Measurements from ENCODE around the gene BNIP5. TPM values are rescaled to one million over a fixed set of nuclear protein-coding genes. Genes with fewer than 3 reads are reported as not detected.

The BNIP5 gene
- total RNA-seq, 1 donor from 2014 or later = not detected

DNA sequence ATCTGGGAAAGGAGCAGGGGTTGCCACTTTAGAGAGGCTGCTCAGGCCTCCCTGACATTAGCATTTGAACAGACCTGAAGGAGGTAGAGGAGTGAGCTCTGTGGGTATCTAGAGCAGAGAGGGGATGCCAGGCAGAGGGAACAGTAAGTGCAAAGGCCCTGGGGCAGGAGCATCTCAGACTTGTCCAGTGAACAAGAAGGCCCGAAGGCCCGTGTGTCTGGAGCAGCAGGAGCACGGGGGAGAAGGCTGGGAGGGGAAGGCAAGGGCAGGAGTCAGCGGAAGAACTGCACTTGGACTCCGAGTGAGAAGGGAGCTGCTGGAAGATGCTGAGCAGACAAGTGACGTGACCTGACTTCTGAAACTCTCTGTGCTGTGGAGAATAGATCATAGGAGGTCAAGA, 35.4 kb upstream of the BNIP5 start:
- DNase-seq (ENCODE audit: low spot score) = no peak
- Mint-ChIP-seq H3K9me3 (ENCODE audit: low read depth) (no peaks in the 10 kb centered on the region), H3K27me3 (ENCODE audit: low read depth) (peaks cover 13% of the 10 kb centered on the region), H3K36me3 (ENCODE audit: low read depth) (no peaks in the 10 kb centered on the region), H3K4me1 (ENCODE audit: low read depth) (peaks cover 6% of the 10 kb centered on the region), H3K27ac (ENCODE audit: unreplicated experiment) (no peak overlapping the region), H3K4me3 (ENCODE audit: unreplicated experiment) (no peak overlapping the region)
- TF ChIP-seq, protein P1, sequence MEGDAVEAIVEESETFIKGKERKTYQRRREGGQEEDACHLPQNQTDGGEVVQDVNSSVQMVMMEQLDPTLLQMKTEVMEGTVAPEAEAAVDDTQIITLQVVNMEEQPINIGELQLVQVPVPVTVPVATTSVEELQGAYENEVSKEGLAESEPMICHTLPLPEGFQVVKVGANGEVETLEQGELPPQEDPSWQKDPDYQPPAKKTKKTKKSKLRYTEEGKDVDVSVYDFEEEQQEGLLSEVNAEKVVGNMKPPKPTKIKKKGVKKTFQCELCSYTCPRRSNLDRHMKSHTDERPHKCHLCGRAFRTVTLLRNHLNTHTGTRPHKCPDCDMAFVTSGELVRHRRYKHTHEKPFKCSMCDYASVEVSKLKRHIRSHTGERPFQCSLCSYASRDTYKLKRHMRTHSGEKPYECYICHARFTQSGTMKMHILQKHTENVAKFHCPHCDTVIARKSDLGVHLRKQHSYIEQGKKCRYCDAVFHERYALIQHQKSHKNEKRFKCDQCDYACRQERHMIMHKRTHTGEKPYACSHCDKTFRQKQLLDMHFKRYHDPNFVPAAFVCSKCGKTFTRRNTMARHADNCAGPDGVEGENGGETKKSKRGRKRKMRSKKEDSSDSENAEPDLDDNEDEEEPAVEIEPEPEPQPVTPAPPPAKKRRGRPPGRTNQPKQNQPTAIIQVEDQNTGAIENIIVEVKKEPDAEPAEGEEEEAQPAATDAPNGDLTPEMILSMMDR (IDR thresholded peaks at IDR 0.05) = no peak

DNA sequence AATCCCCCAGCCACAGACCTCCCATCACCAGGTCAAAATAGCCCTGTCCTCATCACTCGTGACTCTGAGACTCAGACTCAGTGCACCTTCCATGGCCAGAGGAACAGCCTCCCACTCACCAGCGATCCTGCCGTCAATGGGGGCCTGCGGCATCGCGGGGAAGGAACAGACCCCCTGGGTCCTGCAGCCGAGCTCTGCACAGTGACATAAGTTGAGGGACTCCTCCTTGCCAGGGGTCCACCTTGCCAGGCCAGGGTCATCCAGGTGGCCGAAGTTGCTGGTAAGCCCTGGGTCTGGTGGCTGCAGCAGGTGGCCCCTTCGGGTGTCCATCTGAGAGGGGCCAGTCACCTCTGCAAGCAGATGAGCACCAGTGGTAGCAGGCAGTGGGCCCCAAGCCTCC, 34.5 kb upstream of the BNIP5 start:
- Mint-ChIP-seq H3K4me3 (ENCODE audit: unreplicated experiment) (no peak overlapping the region), H3K9me3 (ENCODE audit: low read depth) (no peaks in the 10 kb centered on the region), H3K27ac (ENCODE audit: unreplicated experiment) (no peak overlapping the region), H3K4me1 (ENCODE audit: low read depth) (peaks cover 6% of the 10 kb centered on the region), H3K27me3 (ENCODE audit: low read depth) (peaks cover 13% of the 10 kb centered on the region), H3K36me3 (ENCODE audit: low read depth) (no peaks in the 10 kb centered on the region)
- TF ChIP-seq, protein P1 (IDR thresholded peaks at IDR 0.05) = no peak
- no peak for DNase-seq (ENCODE audit: low spot score)

DNA sequence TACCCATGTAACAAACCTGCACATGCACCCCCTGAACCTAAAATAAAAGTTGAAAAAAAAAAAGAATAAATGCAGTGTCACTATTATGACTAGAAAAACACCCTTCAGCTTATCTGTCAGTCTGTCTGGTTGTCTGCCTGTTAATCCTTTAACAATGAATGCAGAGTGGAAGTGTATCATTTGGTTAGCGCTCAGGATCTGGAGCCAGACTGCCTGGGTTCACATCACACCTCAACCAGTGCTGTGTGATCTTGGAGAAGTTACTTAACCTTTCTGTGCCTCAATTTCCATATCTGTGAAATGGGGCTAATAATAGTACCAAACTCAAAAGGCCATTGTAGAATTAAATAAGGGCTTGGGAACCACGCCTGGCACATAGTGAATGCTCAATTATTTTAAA, 34.0 kb upstream of the BNIP5 start:
- peaks cover 13% of the 10 kb centered on the region for H3K27me3 Mint-ChIP-seq (ENCODE audit: low read depth)

DNA sequence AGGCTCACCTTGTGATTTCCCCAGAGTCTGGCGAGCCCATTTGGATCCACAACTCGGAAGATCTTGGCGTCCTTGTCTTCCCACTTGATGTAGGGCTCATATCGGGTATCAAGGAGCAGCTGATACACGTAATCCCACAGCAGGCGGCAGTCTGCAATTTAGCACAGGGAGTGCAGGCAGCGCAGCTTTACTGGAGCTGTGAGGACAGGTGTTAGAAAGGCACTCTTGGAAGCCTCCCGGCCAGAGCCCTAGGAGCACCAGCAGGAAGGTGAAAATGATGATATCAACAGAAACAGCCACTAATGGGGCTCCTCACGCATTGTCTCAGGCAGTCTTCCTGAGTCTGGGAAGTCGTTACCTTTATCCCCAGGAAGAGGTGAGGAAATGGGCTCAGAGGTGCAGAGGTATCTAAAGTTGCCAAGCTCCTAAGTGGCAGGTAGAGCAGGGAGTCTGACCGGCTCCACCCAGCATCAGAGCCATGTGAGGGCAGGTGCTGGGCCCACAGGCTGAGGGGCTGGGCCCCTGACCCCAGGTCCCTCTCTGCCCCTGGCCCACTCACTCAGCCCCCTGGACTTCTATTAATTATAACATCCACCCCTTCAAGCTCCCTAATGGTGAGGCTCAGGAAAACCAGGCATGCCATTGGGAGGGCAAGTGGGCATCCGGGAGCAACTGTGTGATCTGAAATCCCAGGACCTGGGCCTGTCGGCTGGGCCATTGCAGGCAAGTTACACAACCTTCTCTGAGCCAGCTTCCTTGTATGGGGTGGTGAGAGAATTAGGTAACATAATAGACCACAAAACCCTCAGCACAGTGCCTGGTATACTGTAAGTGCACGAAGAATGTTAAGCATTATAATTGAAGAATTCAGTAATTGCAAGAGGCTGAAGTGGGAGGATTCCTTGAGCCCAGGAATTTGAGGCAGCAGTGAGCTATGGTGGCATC, 32.5 kb upstream of the BNIP5 start:
- H3K27me3 Mint-ChIP-seq (ENCODE audit: low read depth) = peaks cover 9% of the 10 kb centered on the region
- H3K4me3 Mint-ChIP-seq (ENCODE audit: unreplicated experiment) = no peak overlapping the region
- no peaks in the 10 kb centered on the region for H3K9me3 Mint-ChIP-seq (ENCODE audit: low read depth)
- H3K4me1 Mint-ChIP-seq (ENCODE audit: low read depth) = peaks cover 6% of the 10 kb centered on the region
- H3K36me3 Mint-ChIP-seq (ENCODE audit: low read depth) = no peaks in the 10 kb centered on the region
- no peak for DNase-seq (ENCODE audit: low spot score)
- peak overlapping the region; percentile 13 for H3K27ac Mint-ChIP-seq (ENCODE audit: unreplicated experiment)
- TF ChIP-seq, protein P1 (IDR thresholded peaks at IDR 0.05) = no peak

More for the DNA sequence above, 34.0 kb upstream of the BNIP5 start:
- Mint-ChIP-seq H3K27ac (ENCODE audit: unreplicated experiment) (no peak overlapping the region), H3K36me3 (ENCODE audit: low read depth) (no peaks in the 10 kb centered on the region), H3K4me3 (ENCODE audit: unreplicated experiment) (no peak overlapping the region), H3K4me1 (ENCODE audit: low read depth) (peaks cover 6% of the 10 kb centered on the region), H3K9me3 (ENCODE audit: low read depth) (no peaks in the 10 kb centered on the region)
- no peak for DNase-seq (ENCODE audit: low spot score)
- TF ChIP-seq, protein P1 (IDR thresholded peaks at IDR 0.05) = no peak

GRCh38 chr6:36368421-36368820, 31.7 kb upstream of the BNIP5 start:
- TF ChIP-seq, protein P1 (IDR thresholded peaks at IDR 0.05) = no peak
- no peak for DNase-seq (ENCODE audit: low spot score)
- peaks cover 6% of the 10 kb centered on the region for H3K4me1 Mint-ChIP-seq (ENCODE audit: low read depth)
- H3K27me3 Mint-ChIP-seq (ENCODE audit: low read depth) = peaks cover 9% of the 10 kb centered on the region
- H3K36me3 Mint-ChIP-seq (ENCODE audit: low read depth) = no peaks in the 10 kb centered on the region
- H3K9me3 Mint-ChIP-seq (ENCODE audit: low read depth) = no peaks in the 10 kb centered on the region
- no peak overlapping the region for H3K27ac Mint-ChIP-seq (ENCODE audit: unreplicated experiment)
- no peak overlapping the region for H3K4me3 Mint-ChIP-seq (ENCODE audit: unreplicated experiment)
